HG02763 (cell line): ENCODE data around the gene PTPRN2.

ENCODE experiments used
- ATAC-seq: cut with Tn5 transposase; IDR thresholded peaks from one replicate; pipeline ENCODE4 v1.9.1; 2021; ENCODE audit warnings: mild to moderate bottlenecking, moderate library complexity; ENCODE audit not compliant: unreplicated experiment

PTPRN2 gene

GRCh38 chr7:157839672-157840167 is 747.9 kb downstream of the PTPRN2 start:
- no peak for ATAC-seq

- ATAC-seq, result no peak
Measured at GRCh38 chr7:157839226-157839625, 748.4 kb downstream of the PTPRN2 start.

DNA sequence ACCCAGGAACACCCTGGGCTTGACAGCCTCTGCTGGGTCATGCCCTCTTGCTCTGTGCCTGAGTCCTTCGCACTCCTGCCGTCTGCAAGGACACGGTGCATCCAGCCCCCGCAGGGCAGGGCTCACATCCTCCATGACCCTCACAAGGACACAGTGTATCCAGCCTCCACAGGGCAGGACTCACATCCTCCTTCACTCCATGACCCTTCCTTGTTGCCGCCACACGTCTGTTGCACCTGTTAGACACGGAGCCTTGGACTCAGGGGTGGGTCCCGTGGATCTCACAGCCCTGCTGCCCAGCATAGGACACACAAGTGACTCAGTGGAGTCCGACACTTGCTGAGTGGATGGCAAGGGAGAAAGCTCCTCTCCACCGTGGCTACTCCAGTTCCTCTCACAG is 750.1 kb downstream of the PTPRN2 start:
- ATAC-seq, result no peak

DNA sequence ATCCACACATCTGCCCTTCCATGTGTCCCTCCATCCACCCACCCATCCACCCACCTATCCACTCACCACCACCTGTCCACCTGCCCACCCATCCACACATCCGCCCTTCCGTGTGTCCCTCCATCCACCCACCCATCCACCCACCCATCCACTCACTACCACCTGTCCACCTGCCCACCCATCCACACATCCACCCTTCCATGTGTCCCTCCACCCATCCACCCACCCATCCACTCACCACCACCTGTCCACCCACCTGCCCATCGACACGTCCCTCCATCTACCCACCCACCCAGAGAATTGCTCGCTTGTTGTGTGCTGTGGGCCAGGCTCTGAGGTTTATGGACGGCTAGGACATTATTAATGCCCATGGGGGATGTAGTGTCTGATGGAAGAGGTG is 750.6 kb downstream of the PTPRN2 start:
- ATAC-seq, result no peak

GRCh38 chr7:157834501-157835163 is 753.0 kb downstream of the PTPRN2 start:
- no peak for ATAC-seq

DNA sequence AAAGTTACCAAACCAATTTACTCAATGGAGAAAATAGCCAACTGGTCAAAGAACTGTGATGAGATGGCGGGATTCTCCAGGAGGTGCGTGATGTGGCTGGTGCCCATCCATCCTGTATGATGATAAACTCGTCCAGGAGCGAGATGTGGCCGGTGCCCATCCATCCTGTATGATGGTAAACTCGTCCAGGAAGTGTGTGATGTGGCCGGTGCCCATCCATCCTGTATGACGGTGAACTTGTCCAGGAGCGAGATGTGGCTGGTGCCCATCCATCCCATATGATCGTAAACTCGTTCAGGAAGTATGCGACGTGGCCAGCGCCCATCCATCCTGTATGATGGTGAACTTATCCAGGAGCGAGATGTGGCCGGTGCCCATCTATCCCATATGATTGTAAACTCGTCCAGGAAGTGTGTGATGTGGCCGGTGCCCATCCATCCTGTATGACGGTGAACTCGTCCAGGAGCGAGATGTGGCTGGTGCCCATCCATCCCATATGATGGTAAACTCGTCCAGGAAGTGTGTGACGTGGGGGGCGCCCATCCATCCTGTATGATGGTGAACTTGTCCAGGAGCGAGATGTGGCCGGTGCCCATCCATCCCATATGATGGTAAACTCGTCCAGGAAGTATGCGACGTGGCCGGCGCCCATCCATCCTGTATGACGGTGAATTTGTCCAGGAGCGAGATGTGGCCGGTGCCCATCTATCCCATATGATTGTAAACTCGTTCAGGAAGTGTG is 754.6 kb downstream of the PTPRN2 start:
- no peak for ATAC-seq

- ATAC-seq, result no peak
Measured at GRCh38 chr7:157832421-157832820, 755.2 kb downstream of the PTPRN2 start.

- ATAC-seq, result no peak
Measured at GRCh38 chr7:157832006-157832405, 755.6 kb downstream of the PTPRN2 start.

DNA sequence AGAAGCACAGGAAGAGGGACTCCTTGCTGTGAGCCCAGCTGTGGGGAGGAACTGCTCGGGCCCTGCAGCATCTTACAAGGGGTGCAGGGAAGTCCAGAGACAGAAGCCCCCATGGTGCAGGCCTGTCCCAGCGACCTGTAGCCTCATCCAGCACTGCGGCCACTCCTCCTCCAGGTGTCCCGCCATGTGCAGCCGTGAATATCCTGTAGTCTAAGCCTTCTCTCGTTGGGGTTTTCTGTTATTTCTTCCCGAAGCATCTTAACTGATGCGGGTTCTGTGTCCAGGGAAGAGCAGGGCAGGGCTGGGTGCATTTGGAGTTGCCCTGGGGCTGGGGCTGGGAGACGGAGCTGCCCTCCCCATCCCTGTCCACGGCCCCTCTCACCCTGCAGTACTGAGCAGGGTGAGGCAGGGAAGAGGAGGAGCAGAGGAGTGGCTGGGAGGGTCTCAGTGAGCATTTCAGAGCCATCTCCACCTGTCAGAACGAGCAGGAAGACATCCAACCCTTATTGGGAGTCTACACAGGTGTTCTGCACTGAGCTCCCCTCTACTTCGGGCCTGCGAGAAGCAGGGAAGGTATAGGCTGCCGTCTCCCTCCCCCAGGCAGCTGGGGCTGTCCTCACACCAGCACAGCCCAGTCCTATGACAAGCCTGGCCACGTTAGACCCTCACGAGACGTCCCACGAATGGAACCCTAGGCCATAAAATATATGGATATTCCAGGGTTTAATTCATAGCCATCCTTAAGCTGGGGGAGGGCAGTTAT is 756.3 kb downstream of the PTPRN2 start:
- no peak for ATAC-seq

DNA sequence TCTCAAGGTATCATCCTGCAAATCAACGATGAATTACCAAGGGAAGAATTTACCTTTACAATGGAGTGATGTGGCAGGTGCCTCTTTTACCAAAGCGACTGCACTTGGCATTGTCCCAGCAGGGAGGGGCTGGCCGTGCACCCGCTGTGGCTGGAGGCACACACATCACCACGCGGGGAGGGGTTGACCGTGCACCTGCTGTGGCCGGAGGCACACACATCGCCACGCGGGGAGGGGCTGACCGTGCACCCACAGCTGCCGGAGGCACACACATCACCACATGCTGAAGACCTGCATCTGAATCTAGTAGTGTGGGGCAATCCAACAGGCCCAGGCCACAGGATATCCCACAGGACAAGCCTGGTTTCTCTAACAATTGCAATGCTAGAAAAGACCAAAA is 757.3 kb downstream of the PTPRN2 start:
- no peak for ATAC-seq

DNA sequence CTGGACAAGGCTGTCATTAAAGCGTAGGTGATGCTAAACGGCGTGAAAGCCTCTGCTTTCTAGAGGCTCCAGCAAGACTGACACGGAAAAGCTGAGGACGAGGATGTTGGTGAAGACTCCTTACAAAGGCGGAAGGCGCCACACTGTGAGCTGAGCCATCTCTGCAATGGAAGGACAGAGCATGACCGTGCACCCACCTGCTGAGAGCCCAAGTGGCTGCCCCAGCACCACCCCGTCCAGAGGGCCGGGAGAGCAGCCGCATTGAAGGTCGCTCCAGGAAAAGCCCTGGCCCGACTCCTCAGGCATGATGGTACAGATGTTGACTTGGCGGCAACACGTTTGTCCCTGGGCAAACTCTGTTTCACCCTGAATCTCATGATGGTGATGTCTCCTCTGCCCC is 758.1 kb downstream of the PTPRN2 start:
- no peak for ATAC-seq

GRCh38 chr7:157828881-157829280 is 758.7 kb downstream of the PTPRN2 start:
- no peak for ATAC-seq

DNA sequence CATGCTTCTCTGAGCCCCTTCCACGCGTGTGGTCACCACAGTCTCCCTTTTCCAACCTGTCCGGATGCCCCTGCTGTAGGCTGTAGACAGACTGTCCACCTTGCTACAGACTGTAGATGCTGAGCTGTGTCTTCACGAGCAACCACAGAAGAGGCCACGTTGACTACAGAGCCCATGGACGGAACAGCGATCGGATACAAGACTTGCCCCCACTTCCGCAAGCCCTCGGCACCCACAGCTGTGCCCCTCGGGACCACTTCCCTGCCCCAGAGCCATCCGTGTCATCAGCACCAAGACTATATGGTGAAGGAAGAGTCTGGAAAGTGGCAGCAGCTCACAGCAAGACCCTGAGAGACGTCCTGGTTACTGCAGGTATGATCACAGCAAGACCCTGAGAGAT is 759.4 kb downstream of the PTPRN2 start:
- ATAC-seq, result no peak

GRCh38 chr7:157827863-157828160 is 759.8 kb downstream of the PTPRN2 start:
- no peak for ATAC-seq

GRCh38 chr7:157827045-157827862 is 760.4 kb downstream of the PTPRN2 start:
- ATAC-seq, result no peak

DNA sequence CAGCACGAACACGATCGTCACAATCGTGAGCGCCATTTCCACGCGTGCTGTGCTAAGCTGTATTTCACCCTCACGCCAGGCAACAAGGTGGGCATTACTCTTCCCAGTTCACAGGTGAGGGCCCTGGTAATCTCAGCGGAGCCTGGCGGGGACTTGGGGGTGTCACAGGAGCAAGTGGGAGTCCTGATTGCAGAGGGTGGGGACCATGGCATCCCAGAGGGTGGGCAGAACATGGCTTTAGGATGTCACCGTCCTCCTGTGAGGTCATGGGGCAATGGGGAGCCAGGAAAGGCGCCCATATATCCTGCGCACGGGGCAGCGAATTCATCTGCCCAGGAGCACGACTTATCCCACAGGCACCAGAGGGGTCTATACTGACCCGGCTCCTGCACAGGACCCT is 761.1 kb downstream of the PTPRN2 start:
- ATAC-seq, result no peak

- ATAC-seq, result no peak
Measured at GRCh38 chr7:157825325-157825724, 762.3 kb downstream of the PTPRN2 start.

DNA sequence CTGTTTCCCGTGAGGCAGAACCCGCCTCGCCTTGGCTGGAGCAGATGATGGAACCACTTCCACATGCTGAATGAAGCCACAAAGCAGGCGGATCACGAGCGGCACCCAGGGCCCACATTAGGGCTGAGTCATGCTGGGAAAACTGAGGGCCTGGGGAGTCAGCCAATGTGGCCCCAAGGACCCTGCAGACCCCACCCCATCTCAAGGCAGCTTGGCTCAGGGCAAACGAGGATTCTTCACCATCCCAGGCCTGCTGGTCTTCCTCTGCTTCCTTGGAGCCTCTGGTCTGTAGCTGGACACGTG is 762.9 kb downstream of the PTPRN2 start:
- ATAC-seq, result no peak

- no peak for ATAC-seq
Measured at GRCh38 chr7:157824011-157824818, 763.4 kb downstream of the PTPRN2 start.

DNA sequence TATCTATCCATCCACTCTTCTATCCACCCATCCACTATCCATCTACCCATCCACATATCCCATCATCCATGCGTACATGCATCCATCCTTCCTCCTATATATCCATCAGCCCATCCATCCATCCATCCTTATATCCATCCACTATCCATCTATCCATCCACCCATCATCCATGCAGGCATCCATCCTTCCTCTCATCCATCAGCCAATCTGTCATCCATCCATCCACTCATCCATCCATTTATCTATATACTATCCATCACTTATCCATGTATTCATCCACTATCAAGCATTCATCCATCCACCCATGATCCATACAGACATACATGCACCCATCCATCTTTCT is 765.0 kb downstream of the PTPRN2 start:
- no peak for ATAC-seq
